Activated naive CD4-positive, alpha-beta T cell treated with anti-CD3 and anti-CD28 coated beads, Interleukin-2, amount 10 ng/mL, durations not matched to agents 7 days and 5 days (primary cell): ENCODE measurements around the gene LAMA4.

Source experiments
- CTCF ChIA-PET: fragments of 350-600 bp; sonication (Branson Sonifier 250); formaldehyde crosslinking; loops from one replicate; lab custom pipeline; 2021; ENCODE audit warnings: antibody characterized with exemption; lab: Charles Lee
- DNase-seq: peaks from one replicate; pipeline ENCODE4 v3.0.0-alpha.2; 2020
- H3K27ac Mint-ChIP-seq: one replicate; pipeline ENCODE4 v1.8.0; 2021; ENCODE audit warnings: mild to moderate bottlenecking, moderate library complexity, mixed read lengths
- H3K27me3 Mint-ChIP-seq: one replicate; pipeline ENCODE4 v1.8.0; 2021; ENCODE audit warnings: mild to moderate bottlenecking, mixed read lengths
- H3K36me3 Mint-ChIP-seq: one replicate; pipeline ENCODE4 v1.8.0; 2021; ENCODE audit warnings: mixed read lengths
- H3K4me1 Mint-ChIP-seq: one replicate; pipeline ENCODE4 v1.8.0; 2021; ENCODE audit warnings: mixed read lengths
- H3K4me3 Mint-ChIP-seq: one replicate; pipeline ENCODE4 v1.8.0; 2021; ENCODE audit warnings: mild to moderate bottlenecking, moderate library complexity, mixed read lengths
- H3K9me3 Mint-ChIP-seq: one replicate; pipeline ENCODE4 v1.8.0; 2021; ENCODE audit warnings: mixed read lengths

The LAMA4 gene

GRCh38 chr6:112237595-112237994 lies 16.8 kb downstream of the LAMA4 start:
- no peaks in the 10 kb centered on the region for H3K36me3 Mint-ChIP-seq
- CTCF ChIA-PET = no interaction called here

DNA sequence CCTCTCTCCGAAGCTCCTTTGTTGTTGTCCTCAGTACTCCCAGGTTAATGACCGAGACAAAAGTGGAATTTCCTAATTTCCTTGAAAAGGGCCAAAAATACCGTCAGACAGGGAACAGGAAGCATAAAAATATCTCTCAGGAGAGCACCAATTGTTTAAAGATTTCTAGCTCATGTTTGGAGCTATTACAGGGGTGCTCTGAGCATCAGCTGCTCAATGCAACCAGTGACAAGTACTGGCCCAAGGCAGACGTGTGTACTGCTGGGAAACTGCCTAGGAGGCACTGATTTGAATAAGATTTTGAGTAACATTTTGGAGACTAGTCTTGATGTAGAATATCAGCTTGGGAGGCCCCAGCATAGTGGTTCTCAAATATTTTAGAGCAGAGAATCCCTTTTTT lies 17.3 kb downstream of the LAMA4 start:
- H3K36me3 Mint-ChIP-seq = no peaks in the 10 kb centered on the region
- CTCF ChIA-PET = no interaction called here
- no peak overlapping the region for H3K27ac Mint-ChIP-seq
- no peak overlapping the region for H3K4me3 Mint-ChIP-seq
- H3K9me3 Mint-ChIP-seq = no peaks in the 10 kb centered on the region
- DNase-seq = no peak
- H3K27me3 Mint-ChIP-seq = peaks cover 26% of the 10 kb centered on the region
- H3K4me1 Mint-ChIP-seq = peaks cover 16% of the 10 kb centered on the region

More at GRCh38 chr6:112237595-112237994, 16.8 kb downstream of the LAMA4 start:
- no peak overlapping the region for H3K27ac Mint-ChIP-seq
- peaks cover 21% of the 10 kb centered on the region for H3K4me1 Mint-ChIP-seq
- peaks cover 26% of the 10 kb centered on the region for H3K27me3 Mint-ChIP-seq
- no peak overlapping the region for H3K4me3 Mint-ChIP-seq
- no peak for DNase-seq
- H3K9me3 Mint-ChIP-seq = no peaks in the 10 kb centered on the region

DNA sequence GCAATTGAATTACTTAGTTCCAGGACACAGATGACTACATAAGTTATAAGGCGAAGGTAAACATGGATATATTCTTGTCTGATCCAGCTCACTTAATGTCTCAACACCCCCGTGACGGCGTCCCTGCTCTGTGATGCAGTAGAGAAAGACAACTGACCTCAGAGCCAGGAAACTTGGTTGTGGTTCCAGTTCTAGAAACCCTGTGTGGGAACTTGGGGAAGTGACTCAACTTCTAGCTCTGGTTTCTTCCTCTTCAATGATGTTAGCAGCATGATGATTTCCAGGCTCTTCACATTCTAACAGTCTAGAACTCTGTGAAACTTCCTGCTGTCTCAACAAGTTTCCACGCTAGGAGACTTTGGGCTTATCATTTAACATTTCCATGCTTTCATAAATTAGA lies 18.4 kb downstream of the LAMA4 start:
- DNase-seq = peak; percentile 49
- CTCF ChIA-PET = interaction anchor here (1.3 kb wide), 1 partner anchor 72 kb away, joined by 4 read pairs; no protein-coding TSS in a partner anchor
- H3K27ac Mint-ChIP-seq = no peak overlapping the region

DNA sequence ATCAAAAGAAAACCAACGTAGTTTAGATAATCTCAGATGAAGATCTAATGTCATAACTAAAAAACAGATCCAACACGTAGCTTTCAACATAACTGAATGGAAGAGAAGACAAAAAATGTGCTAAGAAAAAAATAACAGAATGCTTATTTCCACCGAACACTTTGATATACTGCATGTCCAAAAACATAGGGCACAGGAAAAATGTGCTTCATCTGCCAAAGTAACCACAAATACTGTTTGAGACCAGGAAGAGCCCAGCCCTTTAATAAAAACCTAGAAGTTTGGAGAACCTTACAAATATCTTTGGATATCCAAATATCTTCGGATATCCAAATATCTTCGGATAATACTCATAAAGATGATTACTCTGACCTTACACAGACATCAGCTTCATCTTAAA lies 19.8 kb downstream of the LAMA4 start:
- Mint-ChIP-seq H3K27me3 (peaks cover 26% of the 10 kb centered on the region), H3K9me3 (no peaks in the 10 kb centered on the region), H3K4me3 (no peak overlapping the region), H3K36me3 (no peaks in the 10 kb centered on the region), H3K27ac (no peak overlapping the region), H3K4me1 (peaks cover 10% of the 10 kb centered on the region)
- DNase-seq = no peak
- CTCF ChIA-PET = no interaction called here

More for the DNA sequence above, 18.4 kb downstream of the LAMA4 start:
- H3K9me3 Mint-ChIP-seq = no peaks in the 10 kb centered on the region
- H3K27me3 Mint-ChIP-seq = peaks cover 26% of the 10 kb centered on the region
- peaks cover 10% of the 10 kb centered on the region for H3K4me1 Mint-ChIP-seq
- no peak overlapping the region for H3K4me3 Mint-ChIP-seq
- no peaks in the 10 kb centered on the region for H3K36me3 Mint-ChIP-seq

GRCh38 chr6:112233847-112234246 lies 20.5 kb downstream of the LAMA4 start:
- H3K36me3 Mint-ChIP-seq = no peaks in the 10 kb centered on the region
- no peak for DNase-seq
- no peak overlapping the region for H3K27ac Mint-ChIP-seq
- H3K27me3 Mint-ChIP-seq = peaks cover 31% of the 10 kb centered on the region
- H3K4me1 Mint-ChIP-seq = peaks cover 10% of the 10 kb centered on the region
- CTCF ChIA-PET = interaction anchor here (1.6 kb wide), 1 partner anchor 71 kb away, joined by 3 read pairs; no protein-coding TSS in a partner anchor
- H3K9me3 Mint-ChIP-seq = no peaks in the 10 kb centered on the region
- no peak overlapping the region for H3K4me3 Mint-ChIP-seq

- Mint-ChIP-seq H3K4me1 (peaks cover 10% of the 10 kb centered on the region), H3K27ac (no peak overlapping the region), H3K9me3 (no peaks in the 10 kb centered on the region), H3K36me3 (no peaks in the 10 kb centered on the region), H3K27me3 (peaks cover 35% of the 10 kb centered on the region), H3K4me3 (no peak overlapping the region)
- DNase-seq = no peak
- CTCF ChIA-PET = interaction anchor here (1.1 to 1.6 kb wide), 2 partner anchors 52 to 70 kb away, joined by 3 to 5 read pairs; no protein-coding TSS in a partner anchor
Measured at GRCh38 chr6:112232845-112233256, 21.5 kb downstream of the LAMA4 start.

DNA sequence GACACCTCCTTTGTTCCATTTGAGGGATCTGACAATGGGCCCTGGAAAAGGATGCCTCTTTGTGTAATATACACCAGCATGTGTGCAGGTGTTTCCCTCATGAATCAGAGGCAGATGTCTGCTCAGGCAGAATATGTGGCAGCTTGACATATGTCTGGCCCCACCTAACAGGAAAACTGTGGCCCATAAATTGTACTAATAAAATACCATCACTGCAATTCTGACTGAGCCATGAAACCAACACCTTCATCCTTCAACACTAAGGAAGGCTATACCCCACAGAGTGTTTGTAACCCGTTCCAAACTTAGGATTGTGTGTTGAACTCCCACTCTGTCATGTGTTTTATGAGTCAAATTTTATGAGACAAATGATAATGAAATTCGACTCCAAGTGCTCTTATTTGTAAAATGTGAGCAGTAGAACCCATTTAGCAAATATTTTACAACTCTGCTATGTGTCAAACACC lies 22.7 kb downstream of the LAMA4 start:
- CTCF ChIA-PET = interaction anchor here (0.8 kb wide), 1 partner anchor 12 kb away, joined by 3 read pairs; no protein-coding TSS in a partner anchor
- DNase-seq = no peak
- peaks cover 10% of the 10 kb centered on the region for H3K4me1 Mint-ChIP-seq
- peaks cover 26% of the 10 kb centered on the region for H3K27me3 Mint-ChIP-seq
- no peak overlapping the region for H3K4me3 Mint-ChIP-seq
- H3K36me3 Mint-ChIP-seq = no peaks in the 10 kb centered on the region
- H3K27ac Mint-ChIP-seq = no peak overlapping the region
- no peaks in the 10 kb centered on the region for H3K9me3 Mint-ChIP-seq

GRCh38 chr6:112231164-112231563 lies 23.2 kb downstream of the LAMA4 start:
- Mint-ChIP-seq H3K36me3 (no peaks in the 10 kb centered on the region), H3K4me1 (peaks cover 7% of the 10 kb centered on the region), H3K4me3 (no peak overlapping the region), H3K27me3 (peaks cover 31% of the 10 kb centered on the region), H3K27ac (no peak overlapping the region), H3K9me3 (no peaks in the 10 kb centered on the region)
- CTCF ChIA-PET = interaction anchor here (0.8 kb wide), 1 partner anchor 13 kb away, joined by 3 read pairs; no protein-coding TSS in a partner anchor
- no peak for DNase-seq

GRCh38 chr6:112228480-112229332 lies 25.7 kb downstream of the LAMA4 start:
- H3K4me3 Mint-ChIP-seq = no peak overlapping the region
- peaks cover 25% of the 10 kb centered on the region for H3K27me3 Mint-ChIP-seq
- DNase-seq = no peak
- no peaks in the 10 kb centered on the region for H3K36me3 Mint-ChIP-seq
- no peak overlapping the region for H3K27ac Mint-ChIP-seq
- H3K4me1 Mint-ChIP-seq = no peaks in the 10 kb centered on the region
- H3K9me3 Mint-ChIP-seq = no peaks in the 10 kb centered on the region
- CTCF ChIA-PET = interaction anchor here (1.0 kb wide), 1 partner anchor 82 kb away, joined by 3 read pairs; no protein-coding TSS in a partner anchor

DNA sequence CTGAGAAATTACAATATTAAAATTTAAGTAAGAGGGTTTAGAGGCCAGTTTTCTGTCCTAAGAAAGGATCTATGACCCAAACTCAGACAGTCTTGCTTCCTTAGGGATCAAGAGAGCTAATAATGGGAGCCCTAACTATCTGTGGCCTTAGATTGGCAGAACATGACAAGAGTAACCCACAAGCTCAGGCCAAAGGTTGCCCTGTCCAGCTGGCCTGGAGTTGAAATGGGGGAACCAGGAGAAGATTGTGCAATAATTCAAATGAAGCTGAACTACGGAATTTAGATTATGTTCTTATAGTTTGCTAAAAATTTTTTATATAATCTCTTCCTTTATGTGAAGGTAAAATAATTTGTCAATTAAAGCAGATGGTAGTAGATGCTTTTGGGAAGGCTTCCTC lies 26.4 kb downstream of the LAMA4 start:
- Mint-ChIP-seq H3K4me3 (no peak overlapping the region), H3K27me3 (peaks cover 20% of the 10 kb centered on the region), H3K9me3 (no peaks in the 10 kb centered on the region), H3K27ac (no peak overlapping the region), H3K36me3 (no peaks in the 10 kb centered on the region), H3K4me1 (no peaks in the 10 kb centered on the region)
- CTCF ChIA-PET = interaction anchor here (1.0 kb wide), 1 partner anchor 83 kb away, joined by 3 read pairs; no protein-coding TSS in a partner anchor
- no peak for DNase-seq

GRCh38 chr6:112227411-112227810 lies 27.0 kb downstream of the LAMA4 start:
- no peak overlapping the region for H3K4me3 Mint-ChIP-seq
- CTCF ChIA-PET = interaction anchor here (1.0 kb wide), 1 partner anchor 84 kb away, joined by 3 read pairs; no protein-coding TSS in a partner anchor
- no peaks in the 10 kb centered on the region for H3K36me3 Mint-ChIP-seq
- no peaks in the 10 kb centered on the region for H3K4me1 Mint-ChIP-seq
- H3K9me3 Mint-ChIP-seq = no peaks in the 10 kb centered on the region
- no peak overlapping the region for H3K27ac Mint-ChIP-seq
- H3K27me3 Mint-ChIP-seq = peaks cover 21% of the 10 kb centered on the region
- no peak for DNase-seq

DNA sequence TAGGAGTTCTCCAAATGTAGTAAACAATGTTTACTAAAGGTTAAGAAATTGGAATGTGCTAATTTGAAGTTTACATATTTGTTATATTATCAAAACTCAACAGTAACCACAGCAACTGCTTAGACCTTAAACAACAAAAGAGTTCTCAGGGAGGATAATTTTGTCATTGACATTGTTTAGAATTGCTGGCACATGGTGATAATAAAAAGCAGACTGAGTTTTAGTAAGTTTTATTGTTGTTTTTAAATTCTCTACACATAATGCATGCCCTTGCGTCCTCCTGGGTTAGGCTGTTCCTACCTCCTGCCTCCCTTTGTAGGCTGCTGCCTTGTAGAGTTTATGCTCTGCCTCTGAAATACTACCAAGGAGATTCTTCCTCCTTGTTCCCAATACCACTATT lies 28.7 kb downstream of the LAMA4 start:
- no peaks in the 10 kb centered on the region for H3K36me3 Mint-ChIP-seq
- H3K4me1 Mint-ChIP-seq = no peaks in the 10 kb centered on the region
- no peak overlapping the region for H3K4me3 Mint-ChIP-seq
- no peaks in the 10 kb centered on the region for H3K9me3 Mint-ChIP-seq
- DNase-seq = no peak
- peaks cover 27% of the 10 kb centered on the region for H3K27me3 Mint-ChIP-seq
- no peak overlapping the region for H3K27ac Mint-ChIP-seq
- CTCF ChIA-PET = no interaction called here

DNA sequence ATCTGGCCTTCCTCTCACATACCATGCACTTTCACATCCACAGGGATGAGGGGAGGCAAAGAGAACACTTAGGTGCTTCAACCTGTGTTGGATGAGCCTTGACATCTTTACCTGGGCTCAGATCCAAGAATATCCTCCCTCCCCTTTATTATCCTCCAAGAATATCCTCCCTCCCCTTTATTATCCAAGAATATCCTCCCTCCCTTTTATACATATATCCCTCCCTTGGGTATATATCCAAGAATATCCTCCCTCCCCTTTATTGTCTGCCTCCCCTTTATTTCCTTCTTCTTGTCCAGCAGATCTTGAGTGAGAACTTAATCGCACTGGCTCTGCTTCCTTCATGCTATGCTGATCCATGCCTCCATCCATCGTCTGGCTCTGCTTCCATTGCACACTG lies 30.3 kb downstream of the LAMA4 start:
- Mint-ChIP-seq H3K27me3 (peaks cover 24% of the 10 kb centered on the region), H3K4me1 (no peaks in the 10 kb centered on the region), H3K9me3 (no peaks in the 10 kb centered on the region), H3K4me3 (no peak overlapping the region), H3K27ac (no peak overlapping the region), H3K36me3 (no peaks in the 10 kb centered on the region)
- CTCF ChIA-PET = no interaction called here
- DNase-seq = no peak

GRCh38 chr6:112223070-112223861 lies 31.1 kb downstream of the LAMA4 start:
- CTCF ChIA-PET = no interaction called here
- H3K27me3 Mint-ChIP-seq = peaks cover 25% of the 10 kb centered on the region
- no peak for DNase-seq
- H3K4me3 Mint-ChIP-seq = no peak overlapping the region
- no peak overlapping the region for H3K27ac Mint-ChIP-seq
- no peaks in the 10 kb centered on the region for H3K4me1 Mint-ChIP-seq
- H3K36me3 Mint-ChIP-seq = no peaks in the 10 kb centered on the region
- no peaks in the 10 kb centered on the region for H3K9me3 Mint-ChIP-seq
